T47D (cell line): ENCODE data around the gene CALU.

Experiments
- DNase-seq, 2 experiments: peaks; one replicate each; pipeline versions ENCODE4 v3.0.0 to v3.0.0-alpha.2; 2011 to 2012; ENCODE audit warnings: low read depth in 1 of 2, low spot score in 1 of 2
- JUND ChIP-seq: IDR thresholded peaks from 2 replicates; pipeline ENCODE4 v1.6.1; 2012; ENCODE audit warnings: low read depth
- in situ Hi-C: cut with HindIII; loops from 2 replicates; pipeline ENCODE4 v1.10.0; 2016; ENCODE audit warnings: low sequenced_read_pairs, low pct_unique_long_range_greater_than_20kb

The CALU gene

GRCh38 chr7:128739048-128739962 lies at the start of gene CALU:
Gene CALU (plus strand): TSS chr7:128739359. CDS start chr7:128748584, 9,225 bp downstream.
- DNase-seq: peak; percentile 96 to 98
- no peak for TF ChIP-seq JUND
- in situ Hi-C loops: no loop called here

GRCh38 chr7:128691227-128691626 lies 47.9 kb upstream of the CALU start:
- in situ Hi-C loops: no loop called here
- no peak for TF ChIP-seq JUND
- DNase-seq: no peak

GRCh38 chr7:128692623-128693270 lies 46.4 kb upstream of the CALU start:
- no peak for TF ChIP-seq JUND
- no peak for DNase-seq
- in situ Hi-C loops: no loop called here

GRCh38 chr7:128693373-128694015 lies 45.7 kb upstream of the CALU start:
- DNase-seq: no peak
- in situ Hi-C loops: no loop called here
- no peak for TF ChIP-seq JUND

GRCh38 chr7:128694738-128695137 lies 44.4 kb upstream of the CALU start:
- in situ Hi-C loops: no loop called here
- no peak for TF ChIP-seq JUND
- no peak for DNase-seq

- in situ Hi-C loops: no loop called here
- no peak for TF ChIP-seq JUND
- no peak for DNase-seq
These were observed 41.8 kb upstream of the CALU start for GRCh38 chr7:128697302-128697905.

- TF ChIP-seq JUND: no peak
- in situ Hi-C loops: no loop called here
- DNase-seq: no peak
These were observed 39.9 kb upstream of the CALU start for GRCh38 chr7:128699196-128699712.

GRCh38 chr7:128699895-128700294 lies 39.3 kb upstream of the CALU start:
- no peak for TF ChIP-seq JUND
- in situ Hi-C loops: no loop called here
- no peak for DNase-seq

- in situ Hi-C loops: no loop called here
- no peak for TF ChIP-seq JUND
These were observed 37.9 kb upstream of the CALU start for GRCh38 chr7:128701062-128701785.

GRCh38 chr7:128703609-128704241 lies 35.4 kb upstream of the CALU start:
- in situ Hi-C loops: no loop called here
- no peak for TF ChIP-seq JUND

More at GRCh38 chr7:128701062-128701785, 37.9 kb upstream of the CALU start:
- DNase-seq: peak in 1 of 2 experiments; percentile 3

GRCh38 chr7:128705891-128706333 lies 33.2 kb upstream of the CALU start:
- in situ Hi-C loops: no loop called here
- no peak for DNase-seq
- TF ChIP-seq JUND: no peak

More at GRCh38 chr7:128703609-128704241, 35.4 kb upstream of the CALU start:
- DNase-seq: no peak
